ENCODE measurements around the gene UCK1. TPM values are rescaled to one million over a fixed set of nuclear protein-coding genes. Genes with fewer than 3 reads are reported as not detected.

The UCK1 gene
- total and polyA plus RNA-seq, 2 of the 13 experiments (the other 11 are each of a cell fraction or from before 2014, with no cell fraction given): 11.0 to 24.1 TPM

GRCh38 chr9:131545003-131545785, 14.1 kb upstream of the UCK1 start, which contains the start of gene PRRT1B (continued):
- TF ChIP-seq ZBTB26 (CRISPR knock-in tag; IDR thresholded peaks at IDR 0.05; ENCODE audit: borderline replicate concordance): no peak
- peak; percentile 59; the same call in 1 of the 2 replicates for TF ChIP-seq GFI1 (CRISPR knock-in tag; IDR thresholded peaks at IDR 0.05; ENCODE audit: borderline replicate concordance)
- no peak for TF ChIP-seq CBX1 (IDR thresholded peaks at IDR 0.05; ENCODE audit: low read depth)
- peak; percentile 56; the same call in 1 of the 2 replicates for TF ChIP-seq FOXK1 (CRISPR knock-in tag; IDR thresholded peaks at IDR 0.05; ENCODE audit: borderline replicate concordance, low read depth)
- TF ChIP-seq ZNF616 (CRISPR knock-in tag; IDR thresholded peaks at IDR 0.05; ENCODE audit: low read depth): no peak
- TF ChIP-seq, protein P1, sequence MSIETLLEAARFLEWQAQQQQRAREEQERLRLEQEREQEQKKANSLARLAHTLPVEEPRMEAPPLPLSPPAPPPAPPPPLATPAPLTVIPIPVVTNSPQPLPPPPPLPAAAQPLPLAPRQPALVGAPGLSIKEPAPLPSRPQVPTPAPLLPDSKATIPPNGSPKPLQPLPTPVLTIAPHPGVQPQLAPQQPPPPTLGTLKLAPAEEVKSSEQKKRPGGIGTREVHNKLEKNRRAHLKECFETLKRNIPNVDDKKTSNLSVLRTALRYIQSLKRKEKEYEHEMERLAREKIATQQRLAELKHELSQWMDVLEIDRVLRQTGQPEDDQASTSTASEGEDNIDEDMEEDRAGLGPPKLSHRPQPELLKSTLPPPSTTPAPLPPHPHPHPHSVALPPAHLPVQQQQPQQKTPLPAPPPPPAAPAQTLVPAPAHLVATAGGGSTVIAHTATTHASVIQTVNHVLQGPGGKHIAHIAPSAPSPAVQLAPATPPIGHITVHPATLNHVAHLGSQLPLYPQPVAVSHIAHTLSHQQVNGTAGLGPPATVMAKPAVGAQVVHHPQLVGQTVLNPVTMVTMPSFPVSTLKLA (IDR thresholded peaks at IDR 0.05): no peak
- no peak for TF ChIP-seq PAWR (CRISPR knock-in tag; IDR thresholded peaks at IDR 0.05; ENCODE audit: borderline replicate concordance)
- TF ChIP-seq, protein P2, sequence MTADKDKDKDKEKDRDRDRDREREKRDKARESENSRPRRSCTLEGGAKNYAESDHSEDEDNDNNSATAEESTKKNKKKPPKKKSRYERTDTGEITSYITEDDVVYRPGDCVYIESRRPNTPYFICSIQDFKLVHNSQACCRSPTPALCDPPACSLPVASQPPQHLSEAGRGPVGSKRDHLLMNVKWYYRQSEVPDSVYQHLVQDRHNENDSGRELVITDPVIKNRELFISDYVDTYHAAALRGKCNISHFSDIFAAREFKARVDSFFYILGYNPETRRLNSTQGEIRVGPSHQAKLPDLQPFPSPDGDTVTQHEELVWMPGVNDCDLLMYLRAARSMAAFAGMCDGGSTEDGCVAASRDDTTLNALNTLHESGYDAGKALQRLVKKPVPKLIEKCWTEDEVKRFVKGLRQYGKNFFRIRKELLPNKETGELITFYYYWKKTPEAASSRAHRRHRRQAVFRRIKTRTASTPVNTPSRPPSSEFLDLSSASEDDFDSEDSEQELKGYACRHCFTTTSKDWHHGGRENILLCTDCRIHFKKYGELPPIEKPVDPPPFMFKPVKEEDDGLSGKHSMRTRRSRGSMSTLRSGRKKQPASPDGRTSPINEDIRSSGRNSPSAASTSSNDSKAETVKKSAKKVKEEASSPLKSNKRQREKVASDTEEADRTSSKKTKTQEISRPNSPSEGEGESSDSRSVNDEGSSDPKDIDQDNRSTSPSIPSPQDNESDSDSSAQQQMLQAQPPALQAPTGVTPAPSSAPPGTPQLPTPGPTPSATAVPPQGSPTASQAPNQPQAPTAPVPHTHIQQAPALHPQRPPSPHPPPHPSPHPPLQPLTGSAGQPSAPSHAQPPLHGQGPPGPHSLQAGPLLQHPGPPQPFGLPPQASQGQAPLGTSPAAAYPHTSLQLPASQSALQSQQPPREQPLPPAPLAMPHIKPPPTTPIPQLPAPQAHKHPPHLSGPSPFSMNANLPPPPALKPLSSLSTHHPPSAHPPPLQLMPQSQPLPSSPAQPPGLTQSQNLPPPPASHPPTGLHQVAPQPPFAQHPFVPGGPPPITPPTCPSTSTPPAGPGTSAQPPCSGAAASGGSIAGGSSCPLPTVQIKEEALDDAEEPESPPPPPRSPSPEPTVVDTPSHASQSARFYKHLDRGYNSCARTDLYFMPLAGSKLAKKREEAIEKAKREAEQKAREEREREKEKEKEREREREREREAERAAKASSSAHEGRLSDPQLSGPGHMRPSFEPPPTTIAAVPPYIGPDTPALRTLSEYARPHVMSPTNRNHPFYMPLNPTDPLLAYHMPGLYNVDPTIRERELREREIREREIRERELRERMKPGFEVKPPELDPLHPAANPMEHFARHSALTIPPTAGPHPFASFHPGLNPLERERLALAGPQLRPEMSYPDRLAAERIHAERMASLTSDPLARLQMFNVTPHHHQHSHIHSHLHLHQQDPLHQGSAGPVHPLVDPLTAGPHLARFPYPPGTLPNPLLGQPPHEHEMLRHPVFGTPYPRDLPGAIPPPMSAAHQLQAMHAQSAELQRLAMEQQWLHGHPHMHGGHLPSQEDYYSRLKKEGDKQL (CRISPR knock-in tag; IDR thresholded peaks at IDR 0.05; ENCODE audit: low read depth): peak; percentile 94
- TF ChIP-seq HDAC1 (CRISPR knock-in tag; IDR thresholded peaks at IDR 0.05): peak; percentile 84
- no peak for TF ChIP-seq NR1H2 (CRISPR knock-in tag; IDR thresholded peaks at IDR 0.05; ENCODE audit: borderline replicate concordance, low read depth)
- peak; percentile 72 for TF ChIP-seq ZNF878 (CRISPR knock-in tag; IDR thresholded peaks at IDR 0.05)
- TF ChIP-seq JDP2 (CRISPR knock-in tag; IDR thresholded peaks at IDR 0.05; ENCODE audit: borderline replicate concordance): no peak
- peak; percentile 87 for TF ChIP-seq SALL1 (CRISPR knock-in tag; IDR thresholded peaks at IDR 0.05)
- TF ChIP-seq SATB2 (CRISPR knock-in tag; IDR thresholded peaks at IDR 0.05): no peak
- no peak for TF ChIP-seq ZNF839 (CRISPR knock-in tag; IDR thresholded peaks at IDR 0.05; ENCODE audit: borderline replicate concordance)
- TF ChIP-seq SALL2 (CRISPR knock-in tag; IDR thresholded peaks at IDR 0.05): no peak
- peak; percentile 92 for TF ChIP-seq CCDC6 (CRISPR knock-in tag; IDR thresholded peaks at IDR 0.05)
- TF ChIP-seq PTBP1 (IDR thresholded peaks at IDR 0.05; ENCODE audit: low read depth, low read length, poor library complexity, severe bottlenecking): no peak
- peak; percentile 31; the same call in 1 of the 2 replicates for TF ChIP-seq ZNF598 (CRISPR knock-in tag; IDR thresholded peaks at IDR 0.05; ENCODE audit: borderline replicate concordance)

Measured in HepG2 (cell line).